Effector memory CD8-positive, alpha-beta T cell (primary cell): ENCODE data around the gene SULT1A3.
"Not testable (repeated sequence)": the region's sequence is repeated elsewhere in the genome, so short reads cannot be mapped to it uniquely, and the experiment has no call there.

ENCODE experiments used
- ATAC-seq: fragments of 150-1000 bp; cut with Tn5 transposase; replicated peaks from 2 replicates; pipeline ENCODE4 v1.10.0; 2021; ENCODE audit warnings: mild to moderate bottlenecking, moderate library complexity
- DNase-seq, 3 experiments: peaks; one replicate each; pipeline ENCODE4 v3.0.0; 2021
- H3K27ac Mint-ChIP-seq, 2 donors: one replicate each; pipeline ENCODE4 v1.8.0; 2022; ENCODE audit warnings: mild to moderate bottlenecking in 2 of 2, mixed read lengths in 2 of 2, moderate library complexity in 2 of 2
- H3K27me3 Mint-ChIP-seq, 2 donors: one replicate each; pipeline ENCODE4 v1.8.0; 2022; ENCODE audit warnings: mixed read lengths in 2 of 2
- H3K36me3 Mint-ChIP-seq: one replicate; pipeline ENCODE4 v1.8.0; 2022; ENCODE audit warnings: mild to moderate bottlenecking, moderate library complexity, mixed read lengths; ENCODE audit not compliant: insufficient read depth
- H3K4me1 Mint-ChIP-seq, 2 donors: one replicate each; pipeline ENCODE4 v1.8.0; 2022; ENCODE audit warnings: low read depth in 2 of 2, mixed read lengths in 2 of 2
- H3K4me3 Mint-ChIP-seq, 2 donors: one replicate each; pipeline ENCODE4 v1.8.0; 2022; ENCODE audit warnings: mild to moderate bottlenecking in 2 of 2, mixed read lengths in 2 of 2, moderate library complexity in 2 of 2
- H3K9me3 Mint-ChIP-seq, 2 donors: one replicate each; pipeline ENCODE4 v1.8.0; 2022; ENCODE audit warnings: mixed read lengths in 2 of 2
- total RNA-seq, 9 experiments: gene quantifications; one replicate each; lab custom pipeline; 2026; lab: John Stamatoyannopoulos, UW

Gene SULT1A3
- 0 to 0.39 (median 0.13) reads per million in 9 experiments for total RNA-seq

DNA sequence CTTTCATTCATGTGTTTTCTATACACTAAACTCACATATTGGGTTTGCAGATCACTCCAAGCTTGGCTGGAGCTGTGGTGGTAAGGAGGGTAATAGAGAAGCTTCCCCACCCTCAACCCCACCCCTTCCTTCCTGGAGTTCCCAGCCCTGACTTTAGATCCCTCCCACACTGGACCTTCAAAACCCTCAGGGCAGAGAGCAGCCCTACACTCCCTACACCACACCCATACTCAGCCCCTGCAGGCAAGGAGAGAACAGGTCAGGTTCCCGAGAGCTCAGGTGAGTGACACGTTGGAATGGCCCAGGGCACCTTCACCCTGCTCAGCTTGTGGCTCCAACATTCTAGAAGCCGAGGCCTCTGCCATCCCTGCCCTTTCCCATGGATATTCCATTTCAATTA lies at the start of gene SULT1A3:
TSS of gene SULT1A3 (plus strand) at position 207 of the 400 bp plus-strand sequence. CDS start 1,474 bp downstream, outside the sequence.
- not testable (repeated sequence) for DNase-seq, ATAC-seq, H3K9me3 Mint-ChIP-seq, H3K27me3 Mint-ChIP-seq, H3K4me3 Mint-ChIP-seq, H3K27ac Mint-ChIP-seq, H3K4me1 Mint-ChIP-seq, H3K36me3 Mint-ChIP-seq

DNA sequence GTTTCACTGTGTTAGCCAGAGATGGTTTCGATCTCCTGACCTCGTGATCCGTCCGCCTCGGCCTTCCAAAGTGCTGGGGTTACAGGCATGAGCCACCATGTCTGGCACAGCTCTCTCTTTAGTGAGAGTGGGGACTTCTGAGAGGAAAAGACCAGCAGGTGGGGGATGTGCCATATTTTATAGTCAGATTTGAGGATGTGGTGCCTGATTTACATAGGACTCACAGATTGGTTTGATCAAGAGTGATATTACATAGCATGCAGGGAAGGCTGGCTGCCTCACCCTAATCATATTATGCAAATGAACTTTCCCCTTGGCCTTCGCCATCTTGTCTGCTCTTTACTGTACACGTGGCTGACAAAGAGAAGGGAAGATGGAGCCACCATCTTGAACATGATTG lies 48.0 kb upstream of the SULT1A3 start:
- ATAC-seq (no peak), DNase-seq (no peak)
- Mint-ChIP-seq H3K27me3 (no peaks in the 10 kb centered on the region), H3K4me1 (no peaks in the 10 kb centered on the region), H3K36me3 (peaks cover 3% of the 10 kb centered on the region), H3K9me3 (peaks cover 0 to 3% of the 10 kb centered on the region in 2 donors), H3K4me3 (no peak overlapping the region), H3K27ac (no peak overlapping the region)

DNA sequence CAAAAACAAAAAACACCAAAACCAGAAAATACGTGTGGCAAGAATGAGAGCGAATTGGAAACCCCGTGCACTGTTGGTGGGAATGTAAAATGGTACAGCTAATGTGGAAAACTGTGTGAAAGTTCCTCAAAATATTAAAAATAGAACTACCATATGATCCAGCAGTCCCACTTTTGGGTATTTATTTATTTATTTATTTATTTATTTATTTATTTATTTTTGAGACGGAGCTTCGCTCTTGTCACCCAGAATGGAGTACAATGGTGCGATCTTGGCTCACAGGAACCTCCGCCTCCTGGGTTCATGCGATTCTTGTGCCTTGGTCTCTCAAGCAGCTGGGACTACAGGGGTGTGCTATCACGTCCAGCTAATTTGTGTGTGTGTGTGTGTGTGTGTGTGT lies 46.5 kb upstream of the SULT1A3 start:
- H3K9me3 Mint-ChIP-seq, result peaks cover 0 to 3% of the 10 kb centered on the region in 2 donors
- no peaks in the 10 kb centered on the region for H3K27me3 Mint-ChIP-seq
- no peak overlapping the region for H3K4me3 Mint-ChIP-seq
- no peak for ATAC-seq
- no peak overlapping the region for H3K27ac Mint-ChIP-seq
- H3K36me3 Mint-ChIP-seq, result peaks cover 3% of the 10 kb centered on the region
- DNase-seq, result no peak
- no peaks in the 10 kb centered on the region for H3K4me1 Mint-ChIP-seq

DNA sequence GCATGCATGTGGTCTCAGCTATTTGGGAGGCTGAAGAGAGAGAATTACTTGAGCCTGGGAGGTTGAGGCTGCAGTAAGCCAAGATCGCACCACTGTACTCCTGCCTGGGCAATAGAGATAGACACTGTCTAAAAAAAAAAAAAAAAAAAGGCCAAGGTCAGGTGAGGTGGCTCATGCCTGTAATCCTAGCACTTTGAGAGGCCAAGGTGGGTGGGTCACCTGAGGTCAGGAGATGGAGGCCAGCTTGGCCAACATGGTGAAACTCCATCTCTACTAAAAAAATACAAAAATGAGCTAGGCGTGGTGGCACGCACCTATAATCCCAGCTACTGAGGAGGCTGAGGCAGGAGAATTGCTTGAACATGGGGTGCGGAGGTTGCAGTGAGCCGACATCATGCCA lies 43.9 kb upstream of the SULT1A3 start:
- H3K27ac Mint-ChIP-seq, result no peak overlapping the region

DNA sequence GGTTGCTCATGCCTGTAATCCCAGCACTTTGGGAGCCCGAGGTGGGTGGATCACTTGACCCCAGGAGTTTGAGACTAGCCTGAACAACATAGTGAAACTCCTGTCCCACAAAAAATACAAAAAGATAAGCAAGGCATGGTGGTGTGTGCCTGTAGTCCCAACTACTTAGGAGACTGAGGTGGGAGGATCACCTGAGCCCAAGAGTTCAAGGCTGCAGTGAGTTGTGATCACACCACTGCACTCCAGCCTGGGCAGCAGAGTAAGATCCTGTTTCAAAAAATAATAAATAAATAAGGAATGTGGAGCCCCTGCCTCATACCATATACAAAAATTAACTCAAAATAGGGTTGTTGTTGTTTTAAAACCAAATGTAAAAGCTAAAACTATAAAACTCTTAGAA lies 41.8 kb upstream of the SULT1A3 start:
- ATAC-seq, result no peak
- H3K36me3 Mint-ChIP-seq, result no peaks in the 10 kb centered on the region
- no peak overlapping the region for H3K27ac Mint-ChIP-seq
- H3K9me3 Mint-ChIP-seq, result no peaks in the 10 kb centered on the region
- H3K27me3 Mint-ChIP-seq, result no peaks in the 10 kb centered on the region
- H3K4me3 Mint-ChIP-seq, result no peak overlapping the region
- no peak for DNase-seq
- no peaks in the 10 kb centered on the region for H3K4me1 Mint-ChIP-seq

More for the DNA sequence above, 43.9 kb upstream of the SULT1A3 start:
- DNase-seq (no peak), ATAC-seq (no peak)
- Mint-ChIP-seq H3K4me1 (no peaks in the 10 kb centered on the region), H3K4me3 (no peak overlapping the region), H3K27me3 (no peaks in the 10 kb centered on the region), H3K9me3 (no peaks in the 10 kb centered on the region), H3K36me3 (peaks cover 3% of the 10 kb centered on the region)

DNA sequence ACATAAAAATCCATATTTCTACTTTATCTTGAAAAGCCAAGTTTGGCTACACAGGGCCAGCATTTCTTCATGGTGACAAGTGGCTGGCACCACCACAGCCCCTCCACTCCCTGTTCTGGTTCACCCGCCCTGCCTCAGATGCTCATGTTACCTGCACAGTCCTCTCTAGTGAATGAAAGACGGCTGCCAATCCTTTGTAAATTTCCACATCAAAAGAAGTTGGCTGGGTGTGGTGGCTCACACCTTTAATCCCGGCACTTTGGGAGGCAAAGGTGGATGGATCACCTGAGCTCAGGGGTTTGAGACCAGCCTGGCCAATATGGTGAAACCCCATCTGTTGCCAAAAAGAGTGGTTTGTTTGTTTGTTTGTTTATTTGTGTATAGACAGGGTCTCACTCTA lies 35.5 kb upstream of the SULT1A3 start:
- DNase-seq (no peak), ATAC-seq (no peak)
- Mint-ChIP-seq H3K4me1 (peaks cover 22 to 25% of the 10 kb centered on the region in 2 donors), H3K4me3 (no peak overlapping the region), H3K27ac (no peak overlapping the region), H3K9me3 (no peaks in the 10 kb centered on the region), H3K27me3 (no peaks in the 10 kb centered on the region), H3K36me3 (no peaks in the 10 kb centered on the region)

DNA sequence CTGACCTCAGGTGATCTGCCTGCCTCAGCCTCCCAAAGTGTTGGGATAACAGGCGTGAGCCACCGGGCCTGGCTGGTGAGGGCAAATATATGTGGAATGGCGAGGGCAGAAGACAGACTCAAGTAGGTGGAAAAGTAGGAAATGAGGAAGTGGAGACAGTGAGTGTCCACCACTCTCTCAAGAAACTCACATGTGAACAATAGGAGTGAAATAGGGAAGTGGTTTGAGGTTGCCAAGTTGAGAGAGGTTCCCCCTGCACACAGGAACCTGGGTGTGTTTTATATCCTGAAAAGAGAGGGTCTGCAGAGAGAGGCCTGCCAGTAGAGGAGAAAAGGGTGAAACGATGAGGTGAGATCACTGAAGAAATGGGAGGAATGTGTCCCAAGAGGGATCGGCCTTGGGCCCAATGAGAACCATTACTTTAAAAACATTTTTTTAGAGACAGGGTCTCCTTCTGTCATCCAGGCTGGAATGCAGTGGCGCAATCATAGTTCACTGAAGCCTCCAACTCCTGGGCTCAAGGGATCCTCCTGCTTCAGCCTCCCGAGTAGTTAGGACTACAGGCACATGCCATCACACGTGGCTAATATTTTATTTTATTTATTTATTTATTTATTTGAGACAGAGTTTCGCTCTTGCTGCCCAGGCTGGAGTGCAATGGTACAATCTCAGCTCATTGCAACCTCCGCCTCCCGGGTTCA lies 32.7 kb upstream of the SULT1A3 start:
- Mint-ChIP-seq H3K4me1 (peaks cover 22 to 25% of the 10 kb centered on the region in 2 donors), H3K4me3 (peak overlapping the region; percentile 54 to 64), H3K27ac (peak overlapping the region; percentile 23 to 82), H3K36me3 (peaks cover 4% of the 10 kb centered on the region), H3K27me3 (no peaks in the 10 kb centered on the region), H3K9me3 (no peaks in the 10 kb centered on the region)
- DNase-seq (no peak), ATAC-seq (peak; percentile 73)

DNA sequence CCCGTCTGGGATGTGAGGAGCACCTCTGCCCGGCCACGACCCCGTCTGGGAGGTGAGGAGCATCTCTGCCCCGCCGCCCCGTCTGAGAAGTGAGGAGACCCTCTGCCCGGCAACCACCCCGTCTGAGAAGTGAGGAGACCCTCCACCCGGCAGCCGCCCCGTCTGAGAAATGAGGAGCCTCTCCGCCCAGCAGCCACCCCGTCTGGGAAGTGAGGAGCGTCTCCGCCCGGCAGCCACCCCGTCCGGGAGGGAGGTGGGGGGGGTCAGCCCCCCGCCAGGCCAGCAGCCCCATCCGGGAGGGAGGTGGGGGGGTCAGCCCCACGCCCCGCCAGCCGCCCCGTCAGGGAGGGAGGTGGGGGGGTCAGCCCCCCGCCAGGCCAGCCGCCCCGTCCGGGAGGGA lies 30.3 kb upstream of the SULT1A3 start:
- not testable (repeated sequence) for H3K36me3 Mint-ChIP-seq, H3K4me3 Mint-ChIP-seq, ATAC-seq, H3K27me3 Mint-ChIP-seq, DNase-seq, H3K9me3 Mint-ChIP-seq, H3K27ac Mint-ChIP-seq
- peaks cover 22 to 25% of the 10 kb centered on the region in 2 donors for H3K4me1 Mint-ChIP-seq

DNA sequence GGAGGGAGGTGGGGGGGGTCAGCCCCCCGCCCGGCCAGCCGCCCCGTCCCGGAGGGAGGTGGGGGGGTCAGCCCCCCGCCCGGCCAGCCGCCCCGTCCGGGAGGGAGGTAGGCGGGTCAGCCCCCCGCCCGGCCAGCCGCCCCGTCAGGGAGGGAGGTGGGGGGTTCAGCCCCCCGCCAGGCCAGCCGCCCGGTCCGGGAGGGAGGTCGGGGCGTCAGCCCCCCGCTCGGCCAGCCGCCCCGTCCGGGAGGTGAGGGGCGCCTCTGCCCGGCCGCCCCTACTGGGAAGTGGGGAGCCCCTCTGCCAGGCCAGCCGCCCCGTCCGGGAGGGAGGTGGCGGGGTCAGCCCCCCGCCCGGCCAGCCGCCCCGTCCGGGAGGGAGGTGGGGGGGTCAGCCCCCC lies 29.6 kb upstream of the SULT1A3 start:
- H3K4me1 Mint-ChIP-seq, result peaks cover 22 to 25% of the 10 kb centered on the region in 2 donors
- not testable (repeated sequence) for H3K9me3 Mint-ChIP-seq, ATAC-seq, H3K4me3 Mint-ChIP-seq, DNase-seq, H3K36me3 Mint-ChIP-seq, H3K27ac Mint-ChIP-seq, H3K27me3 Mint-ChIP-seq

DNA sequence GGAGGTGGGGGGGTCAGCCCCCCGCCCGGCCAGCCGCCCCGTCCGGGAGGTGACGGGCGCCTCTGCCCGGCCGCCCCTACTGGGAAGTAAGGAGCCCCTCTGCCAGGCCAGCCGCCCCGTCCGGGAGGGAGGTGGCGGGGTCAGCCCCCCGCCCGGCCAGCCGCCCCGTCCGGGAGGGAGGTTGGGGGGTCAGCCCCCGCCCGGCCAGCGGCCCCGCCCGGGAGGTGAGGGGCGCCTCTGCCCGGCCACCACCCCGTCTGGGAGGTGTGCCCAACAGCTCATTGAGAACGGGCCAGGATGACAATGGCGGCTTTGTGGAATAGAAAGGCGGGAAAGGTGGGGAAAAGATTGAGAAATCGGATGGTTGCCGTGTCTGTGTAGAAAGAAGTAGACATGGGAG lies 28.9 kb upstream of the SULT1A3 start:
- peaks cover 20% of the 10 kb centered on the region in 2 donors for H3K4me1 Mint-ChIP-seq
- not testable (repeated sequence) for H3K4me3 Mint-ChIP-seq, ATAC-seq, DNase-seq, H3K9me3 Mint-ChIP-seq, H3K27ac Mint-ChIP-seq, H3K36me3 Mint-ChIP-seq, H3K27me3 Mint-ChIP-seq

DNA sequence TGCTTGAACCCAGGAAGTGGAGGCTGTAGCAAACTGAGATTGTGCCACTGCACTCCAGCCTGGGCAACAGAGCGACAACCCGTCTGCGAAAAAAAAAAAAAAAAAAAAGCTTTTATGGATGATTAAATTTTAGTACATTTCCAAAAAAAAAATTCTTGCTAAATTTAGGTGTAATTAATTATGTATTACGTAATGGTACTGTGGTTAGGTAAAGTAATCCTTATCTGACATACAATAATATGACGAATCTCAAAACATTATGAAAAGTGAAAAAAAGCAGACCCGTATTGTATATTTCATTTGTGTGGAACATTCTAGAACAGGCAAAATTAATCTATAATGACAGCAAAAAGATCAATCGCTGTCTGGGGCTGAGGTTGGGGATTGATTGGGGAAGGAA lies 26.0 kb upstream of the SULT1A3 start:
- no peaks in the 10 kb centered on the region for H3K27me3 Mint-ChIP-seq
- DNase-seq, result no peak
- no peak for ATAC-seq
- peaks cover 4% of the 10 kb centered on the region for H3K36me3 Mint-ChIP-seq
- no peak overlapping the region for H3K27ac Mint-ChIP-seq
- no peaks in the 10 kb centered on the region for H3K4me1 Mint-ChIP-seq
- no peaks in the 10 kb centered on the region for H3K9me3 Mint-ChIP-seq
- H3K4me3 Mint-ChIP-seq, result no peak overlapping the region

DNA sequence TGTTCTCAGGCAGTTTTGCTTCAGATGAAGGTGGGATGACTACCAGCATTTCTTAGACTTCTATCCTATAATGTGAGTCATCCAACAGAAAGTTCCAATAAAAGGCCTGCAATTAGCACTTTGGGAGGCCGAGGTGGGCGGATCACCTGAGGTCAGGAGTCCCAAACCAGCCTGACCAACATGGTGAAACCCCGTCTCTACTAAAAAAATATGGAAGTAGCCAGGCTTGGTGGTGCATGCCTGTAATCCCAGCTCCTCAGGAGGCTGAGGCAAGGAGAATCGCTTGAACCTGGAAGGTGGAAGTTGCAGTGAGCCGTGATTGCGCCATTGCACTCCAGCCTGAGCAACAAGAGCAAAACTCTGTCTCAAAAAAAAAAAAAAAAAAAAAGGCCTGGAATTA lies 22.2 kb upstream of the SULT1A3 start:
- ATAC-seq, H3K4me1 Mint-ChIP-seq, DNase-seq, H3K27ac Mint-ChIP-seq, H3K36me3 Mint-ChIP-seq, H3K9me3 Mint-ChIP-seq, H3K27me3 Mint-ChIP-seq, H3K4me3 Mint-ChIP-seq: not testable (repeated sequence)

DNA sequence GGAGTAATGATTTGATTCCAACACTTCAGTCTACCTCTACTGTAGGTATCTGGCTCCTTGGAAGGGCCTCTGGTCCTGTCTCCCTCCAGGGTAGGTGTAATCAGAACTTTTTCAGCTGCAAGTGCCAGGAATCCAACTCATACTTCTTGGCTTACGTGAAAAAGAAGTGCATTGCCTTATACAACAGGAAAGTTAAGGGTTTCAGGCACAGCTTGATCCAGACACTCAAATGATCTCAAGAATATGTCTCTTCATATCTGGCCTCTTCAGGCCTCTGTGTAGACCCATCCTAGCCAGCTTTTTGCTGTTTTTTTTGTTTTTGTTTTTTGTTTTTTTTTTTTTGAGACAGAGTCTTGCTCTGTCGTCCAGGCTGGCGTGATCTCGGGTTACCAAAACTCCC lies 19.9 kb upstream of the SULT1A3 start:
- Mint-ChIP-seq H3K4me3 (no peak overlapping the region), H3K36me3 (peaks cover 22% of the 10 kb centered on the region), H3K27ac (no peak overlapping the region), H3K9me3 (no peaks in the 10 kb centered on the region), H3K4me1 (peaks cover 5 to 13% of the 10 kb centered on the region in 2 donors), H3K27me3 (no peaks in the 10 kb centered on the region)
- DNase-seq (no peak), ATAC-seq (no peak)

DNA sequence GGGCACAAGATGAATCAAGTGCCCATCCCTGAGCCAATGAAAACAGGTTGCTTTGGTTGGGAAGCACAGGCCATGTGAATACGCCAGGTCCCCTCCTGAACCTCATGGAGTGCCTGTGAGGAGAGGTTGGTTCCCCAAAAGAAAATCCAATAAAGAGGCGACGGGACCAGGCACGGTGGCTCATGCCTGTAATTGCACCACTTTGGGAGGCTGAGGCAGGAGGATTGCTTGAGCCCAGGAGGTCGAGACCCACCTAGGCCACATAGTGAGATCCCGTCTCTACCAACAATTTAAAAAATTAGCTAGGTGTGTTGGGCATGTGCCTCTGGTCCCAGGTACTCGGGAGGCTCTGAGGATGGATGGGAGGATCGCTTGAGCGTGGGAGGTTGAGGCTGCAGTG lies 19.1 kb upstream of the SULT1A3 start:
- H3K36me3 Mint-ChIP-seq, result peaks cover 29% of the 10 kb centered on the region
- no peaks in the 10 kb centered on the region for H3K27me3 Mint-ChIP-seq
- H3K9me3 Mint-ChIP-seq, result no peaks in the 10 kb centered on the region
- no peak overlapping the region for H3K27ac Mint-ChIP-seq
- no peak for ATAC-seq
- peaks cover 11 to 20% of the 10 kb centered on the region in 2 donors for H3K4me1 Mint-ChIP-seq
- no peak for DNase-seq
- no peak overlapping the region for H3K4me3 Mint-ChIP-seq
